GM12874 (cell line): ENCODE data around the gene VRTN.

Source experiments
- TF ChIP-seq, protein P1 (sequence below): IDR thresholded peaks from 2 replicates; pipeline ENCODE4 v1.5.1; 2011; ENCODE audit warnings: low read depth, mild to moderate bottlenecking, control low read depth, low read length, moderate library complexity; ENCODE audit not compliant: insufficient read depth

The VRTN gene, protein sequence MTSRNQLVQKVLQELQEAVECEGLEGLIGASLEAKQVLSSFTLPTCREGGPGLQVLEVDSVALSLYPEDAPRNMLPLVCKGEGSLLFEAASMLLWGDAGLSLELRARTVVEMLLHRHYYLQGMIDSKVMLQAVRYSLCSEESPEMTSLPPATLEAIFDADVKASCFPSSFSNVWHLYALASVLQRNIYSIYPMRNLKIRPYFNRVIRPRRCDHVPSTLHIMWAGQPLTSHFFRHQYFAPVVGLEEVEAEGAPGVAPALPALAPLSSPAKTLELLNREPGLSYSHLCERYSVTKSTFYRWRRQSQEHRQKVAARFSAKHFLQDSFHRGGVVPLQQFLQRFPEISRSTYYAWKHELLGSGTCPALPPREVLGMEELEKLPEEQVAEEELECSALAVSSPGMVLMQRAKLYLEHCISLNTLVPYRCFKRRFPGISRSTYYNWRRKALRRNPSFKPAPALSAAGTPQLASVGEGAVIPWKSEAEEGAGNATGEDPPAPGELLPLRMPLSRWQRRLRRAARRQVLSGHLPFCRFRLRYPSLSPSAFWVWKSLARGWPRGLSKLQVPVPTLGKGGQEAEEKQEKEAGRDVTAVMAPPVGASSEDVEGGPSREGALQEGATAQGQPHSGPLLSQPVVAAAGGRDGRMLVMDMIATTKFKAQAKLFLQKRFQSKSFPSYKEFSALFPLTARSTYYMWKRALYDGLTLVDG

DNA sequence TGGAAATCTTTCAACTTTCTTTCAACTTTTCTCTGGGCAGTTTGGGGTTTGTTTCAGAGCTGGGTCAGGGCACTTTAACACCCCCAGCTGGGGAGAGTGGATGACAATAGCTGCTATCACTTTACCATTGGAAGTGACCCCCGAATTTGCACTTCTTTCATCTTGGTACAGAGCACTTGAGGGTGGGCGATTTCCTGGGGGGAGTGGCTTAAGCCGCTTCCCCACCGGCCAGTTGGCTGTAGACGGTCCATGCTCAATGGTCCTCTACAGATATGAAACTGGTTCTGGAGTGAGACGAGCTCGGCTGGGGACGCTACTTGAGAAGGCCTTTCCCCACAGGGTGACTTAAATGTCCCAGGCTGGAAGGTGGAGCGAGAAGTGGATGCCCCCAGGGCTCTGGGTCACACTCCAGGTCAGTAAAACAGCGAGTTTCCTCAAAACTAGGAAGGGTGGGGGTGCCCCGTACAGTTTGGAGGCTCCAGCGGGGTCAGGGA is at the start of gene VRTN:
TSS of gene VRTN (plus strand) at position 231 of the 494 bp plus-strand sequence. CDS start 8,313 bp downstream, outside the sequence.
- TF ChIP-seq, protein P1, sequence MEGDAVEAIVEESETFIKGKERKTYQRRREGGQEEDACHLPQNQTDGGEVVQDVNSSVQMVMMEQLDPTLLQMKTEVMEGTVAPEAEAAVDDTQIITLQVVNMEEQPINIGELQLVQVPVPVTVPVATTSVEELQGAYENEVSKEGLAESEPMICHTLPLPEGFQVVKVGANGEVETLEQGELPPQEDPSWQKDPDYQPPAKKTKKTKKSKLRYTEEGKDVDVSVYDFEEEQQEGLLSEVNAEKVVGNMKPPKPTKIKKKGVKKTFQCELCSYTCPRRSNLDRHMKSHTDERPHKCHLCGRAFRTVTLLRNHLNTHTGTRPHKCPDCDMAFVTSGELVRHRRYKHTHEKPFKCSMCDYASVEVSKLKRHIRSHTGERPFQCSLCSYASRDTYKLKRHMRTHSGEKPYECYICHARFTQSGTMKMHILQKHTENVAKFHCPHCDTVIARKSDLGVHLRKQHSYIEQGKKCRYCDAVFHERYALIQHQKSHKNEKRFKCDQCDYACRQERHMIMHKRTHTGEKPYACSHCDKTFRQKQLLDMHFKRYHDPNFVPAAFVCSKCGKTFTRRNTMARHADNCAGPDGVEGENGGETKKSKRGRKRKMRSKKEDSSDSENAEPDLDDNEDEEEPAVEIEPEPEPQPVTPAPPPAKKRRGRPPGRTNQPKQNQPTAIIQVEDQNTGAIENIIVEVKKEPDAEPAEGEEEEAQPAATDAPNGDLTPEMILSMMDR, result no peak

DNA sequence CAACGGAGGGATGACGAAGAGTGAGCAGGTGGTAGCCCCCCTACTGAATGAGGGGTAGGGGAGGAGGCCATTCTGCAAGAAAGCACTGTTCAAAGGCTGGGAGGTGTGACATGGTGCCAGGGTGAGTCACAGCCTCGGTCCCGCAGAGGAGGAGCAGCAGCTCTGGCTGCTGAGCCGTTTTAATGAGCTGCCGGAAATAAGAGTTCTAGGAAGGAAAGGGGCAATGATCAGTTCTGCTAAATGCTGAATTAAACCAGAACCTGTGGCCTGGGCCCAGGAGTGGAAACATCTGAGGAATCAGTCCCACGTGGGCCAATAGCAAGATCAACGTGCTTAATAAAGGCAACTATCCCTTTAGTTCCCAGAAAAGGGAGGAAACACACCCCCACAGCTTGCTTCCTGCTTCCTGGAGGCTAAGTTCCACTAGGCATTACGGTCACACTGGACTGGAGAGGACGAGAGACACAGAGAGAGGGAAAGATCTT is 49.2 kb upstream of the VRTN start:
- TF ChIP-seq, protein P1, result no peak

DNA sequence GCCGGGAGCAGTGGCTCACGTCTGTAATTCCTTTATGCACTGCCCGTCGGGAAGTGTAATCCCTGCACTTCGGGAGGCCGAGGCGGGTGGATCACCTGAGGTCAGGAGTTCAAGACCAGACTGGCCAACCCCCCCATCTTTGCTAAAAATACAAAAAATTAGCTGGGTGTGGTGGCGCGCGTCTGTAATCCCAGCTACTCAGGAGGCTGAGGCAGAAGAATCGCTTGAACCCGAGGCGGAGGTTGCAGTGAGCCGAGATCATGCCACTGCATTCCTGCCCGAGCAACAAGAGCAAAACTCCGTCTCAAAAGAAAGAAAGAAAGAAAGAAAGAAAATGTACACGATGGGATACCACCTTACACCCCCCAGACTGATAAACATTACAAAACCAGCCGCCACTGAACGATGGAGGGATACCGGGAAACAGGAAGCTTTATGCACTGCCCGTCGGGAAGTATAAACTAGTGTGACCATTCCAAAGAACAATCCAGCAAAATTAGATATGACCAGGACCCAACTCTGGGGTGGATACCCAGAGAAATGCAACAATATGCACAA is 46.6 kb upstream of the VRTN start:
- TF ChIP-seq, protein P1, result no peak

DNA sequence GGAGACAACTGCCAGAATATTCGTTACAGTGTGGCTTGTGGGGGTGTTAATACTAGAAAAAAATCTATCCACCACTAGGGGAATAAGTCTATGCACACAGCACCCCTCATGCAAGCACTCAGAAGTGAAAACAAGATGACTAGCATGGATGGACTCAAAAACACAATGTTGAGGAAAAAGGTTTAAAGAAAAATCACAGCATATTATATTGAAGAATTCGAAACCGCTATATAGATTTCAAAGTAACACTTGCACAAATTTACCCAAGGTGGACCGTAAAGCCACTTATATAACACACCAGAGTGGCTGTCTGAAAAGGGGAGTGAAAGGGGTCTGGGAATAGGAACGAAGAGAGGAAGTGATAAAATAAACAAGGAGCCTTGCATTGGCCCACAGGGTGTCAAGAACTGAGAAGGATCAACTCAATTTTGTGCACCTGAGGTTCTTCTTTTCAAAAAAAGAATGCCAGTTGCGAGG is 46.1 kb upstream of the VRTN start:
- TF ChIP-seq, protein P1, result peak; percentile 51

DNA sequence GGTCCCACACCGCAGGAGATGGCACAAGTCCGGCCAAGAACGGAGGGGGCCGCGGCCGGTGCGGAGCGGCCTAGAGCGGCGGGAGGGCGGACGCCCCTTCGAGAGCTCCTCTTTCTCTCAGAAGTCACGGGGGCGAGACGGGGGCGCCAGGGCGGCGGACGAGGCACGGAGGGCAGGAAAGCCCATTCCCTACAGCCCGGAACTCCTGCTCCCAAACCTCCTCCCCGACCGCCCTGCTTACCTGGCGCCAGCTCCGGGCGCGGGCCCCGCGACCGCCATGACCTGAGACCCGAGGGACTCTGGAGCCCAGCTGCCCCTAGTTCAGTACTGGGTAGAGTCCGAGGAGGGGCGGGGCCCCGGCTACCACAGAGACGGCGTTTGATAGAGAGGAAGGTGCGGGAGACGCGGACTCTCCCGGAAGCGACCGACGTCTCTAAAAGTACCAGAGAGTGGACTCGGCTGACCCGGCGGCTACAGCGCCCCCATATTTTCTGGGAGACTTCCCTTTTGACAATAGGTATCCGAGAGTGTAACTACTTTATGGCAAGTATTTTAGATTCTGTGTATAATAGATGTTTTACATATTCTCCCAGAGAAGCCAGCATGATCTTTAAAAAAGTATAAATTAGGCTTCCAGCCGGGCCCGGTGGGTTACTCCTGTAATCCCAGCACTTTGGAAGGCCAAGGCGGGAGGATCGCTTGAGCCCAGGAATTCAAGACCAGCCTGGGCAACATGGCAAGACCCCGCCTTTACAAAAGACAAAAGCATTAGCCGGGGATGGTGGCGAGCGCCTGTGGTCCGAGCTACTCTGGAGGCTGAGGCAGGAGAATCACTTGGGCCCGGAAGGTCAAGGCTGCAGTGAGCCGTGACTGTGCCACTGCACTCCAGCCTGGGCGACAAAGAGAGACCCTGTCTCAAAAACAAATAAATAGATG is 45.4 kb upstream of the VRTN start, which contains the start of gene ABCD4:
TSS of gene ABCD4 (minus strand) at position 301 of the 936 bp plus-strand sequence. CDS start at position 279, 22 bp downstream.
- TF ChIP-seq, protein P1, result peak; percentile 63

DNA sequence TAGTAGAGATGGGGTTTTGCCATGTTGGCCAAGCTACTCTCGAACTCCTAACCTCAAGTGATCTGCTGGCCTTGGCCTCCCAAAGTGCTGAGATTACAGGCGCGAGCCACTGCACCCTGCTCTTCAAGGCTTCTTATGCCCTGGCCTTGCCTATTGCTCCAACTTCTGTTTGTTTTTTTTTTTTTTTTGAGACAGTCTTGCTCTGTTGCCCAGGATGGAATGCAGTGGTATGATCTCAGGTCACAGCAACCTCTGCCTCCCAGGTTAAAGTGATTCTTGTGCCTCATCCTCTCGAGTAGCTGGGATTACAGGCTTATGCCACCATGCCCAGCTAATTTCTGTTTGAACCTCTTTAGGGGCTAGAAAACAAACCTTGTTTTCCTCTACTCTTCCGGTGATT is 39.6 kb upstream of the VRTN start:
- TF ChIP-seq, protein P1, result no peak
